ENCODE data around the gene NIM1K. TPM values are rescaled to one million over a fixed set of nuclear protein-coding genes. Genes with fewer than 3 reads are reported as not detected.

Gene NIM1K
- total and polyA plus RNA-seq, 10 of the 15 experiments (the other 5 are each of a cell fraction or from before 2014, with no cell fraction given): 0.27 to 1.7 (median 0.66) TPM

DNA sequence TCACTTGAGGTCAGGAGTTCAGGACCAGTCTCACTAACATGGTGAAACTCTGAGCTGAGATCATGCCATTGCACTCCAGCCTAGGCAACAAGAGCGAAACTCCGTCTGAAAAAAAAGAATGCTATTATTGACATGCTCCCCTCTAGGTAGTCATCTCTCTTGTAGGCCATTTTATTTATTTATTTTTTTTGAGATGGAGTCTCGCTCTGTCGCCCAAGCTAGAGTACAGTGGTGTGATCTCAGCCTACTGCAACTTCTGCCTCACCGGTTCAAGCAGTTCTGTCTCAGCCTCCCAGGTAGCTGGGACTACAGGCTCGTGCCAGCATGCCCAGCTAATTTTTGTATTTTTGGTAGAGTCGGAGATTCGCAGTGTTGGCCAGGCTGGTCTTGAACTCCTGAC is 20.6 kb upstream of the NIM1K start:
- no peak overlapping the region for H2AFZ ChIP-seq (ENCODE audit: control insufficient read depth, low read depth, low read length)
- CTCF ChIA-PET: interaction anchor here (0.6 to 0.7 kb wide), 2 partner anchors 219 to 455 kb away, joined by 3 read pairs; no protein-coding TSS in a partner anchor
- no peak overlapping the region for H3K27ac ChIP-seq (ENCODE audit: control insufficient read depth, insufficient read depth)
- H3K9me3 ChIP-seq (replicated peaks; ENCODE audit: control insufficient read depth, insufficient read depth, low read length): no peaks in the 10 kb centered on the region
- H4K20me1 ChIP-seq (ENCODE audit: control insufficient read depth, insufficient read depth): no peaks in the 10 kb centered on the region
- H3K4me3 ChIP-seq: no peak overlapping the region
- intact Hi-C loops (cut with micrococcal nuclease; ENCODE audit: unreplicated experiment): no loop called here
- RAD21 ChIA-PET (ENCODE audit: unreplicated experiment): no interaction called here
- peak; percentile 23 for FAIRE-seq
- in situ Hi-C loops (cut with MboI): no loop called here
- POLR2A ChIA-PET: no interaction called here
- TF ChIP-seq SMAD5 (IDR thresholded peaks at IDR 0.05; ENCODE audit: low read depth) (no peak), KDM1A (IDR thresholded peaks at IDR 0.05; ENCODE audit: borderline replicate concordance) (no peak), SREBF1 (IDR thresholded peaks at IDR 0.05; ENCODE audit: low read length) (no peak), PAX8 (IDR thresholded peaks at IDR 0.05) (no peak), NFYA (IDR thresholded peaks at IDR 0.05; ENCODE audit: borderline replicate concordance, low read depth, low read length) (no peak), CBX3 (IDR thresholded peaks at IDR 0.05; ENCODE audit: borderline replicate concordance, low read depth) (no peak), ZBTB40 (IDR thresholded peaks at IDR 0.05; ENCODE audit: borderline replicate concordance) (no peak), CUX1 (IDR thresholded peaks at IDR 0.05; ENCODE audit: insufficient replicate concordance, low read depth, low read length) (no peak)
- H3K9ac ChIP-seq (ENCODE audit: control insufficient read depth, insufficient read depth, low read length): no peak overlapping the region
- WGBS (ENCODE audit: insufficient coverage, insufficient replicate concordance, low lambda C conversion rate, missing lambda C conversion rate): 96% methylated on average over 8 of the region's 8 CpGs
- peaks cover 3 to 8% of the 10 kb centered on the region in 2 experiments; a peak in 3 of 4 replicates for H3K36me3 ChIP-seq (ENCODE audit: control insufficient read depth in 2 of 2, insufficient read depth in 2 of 2, low read length in 1 of 2)
- DNase-seq (ENCODE audit: low read depth, low spot score): no peak
- H3K4me1 ChIP-seq (ENCODE audit: control insufficient read depth, insufficient read depth, low read length): no peaks in the 10 kb centered on the region
- no peak for ATAC-seq
- no peaks in the 10 kb centered on the region for H3K27me3 ChIP-seq (replicated peaks in 1 of 2; ENCODE audit: control insufficient read depth in 2 of 2, insufficient read depth in 2 of 2, low read length in 1 of 2)
- H3K79me2 ChIP-seq (ENCODE audit: control insufficient read depth, insufficient read depth, low read length): no peaks in the 10 kb centered on the region
- SMC1A ChIA-PET (ENCODE audit: uncharacterized antibody, unreplicated experiment): no interaction called here
- no TSS peak for BruUV-seq (replicated peaks)
- no peak overlapping the region for H3K4me2 ChIP-seq (ENCODE audit: control insufficient read depth, insufficient read depth)
